Measurements from ENCODE around the gene EPB41L5. TPM values are rescaled to one million over a fixed set of nuclear protein-coding genes. Genes with fewer than 3 reads are reported as not detected.
"Not testable (repeated sequence)": the region's sequence is repeated elsewhere in the genome, so short reads cannot be mapped to it uniquely, and the experiment has no call there.

EPB41L5 gene
- polyA plus RNA-seq, 4 donors = 10.6 to 34.6 (median 12.6) TPM

GRCh38 chr2:120132190-120132589, 119.3 kb downstream of the EPB41L5 start:
- peaks cover 0 to 18% of the 10 kb centered on the region in 2 donors for H3K9me3 ChIP-seq (ENCODE audit: control insufficient read depth in 2 of 2, insufficient read depth in 1 of 2, low read depth in 1 of 2, low read length in 1 of 2)
- WGBS, 3 donors = 81 to 97% (median 96%) methylated on average over 5 of the region's 5 CpGs
- no peak for FAIRE-seq

GRCh38 chr2:120132691-120133090, 119.8 kb downstream of the EPB41L5 start:
- H3K4me1 ChIP-seq (ENCODE audit: control insufficient read depth in 3 of 3, insufficient read depth in 2 of 3, low read depth in 1 of 3, low read length in 2 of 3) = no peaks in the 10 kb centered on the region
- H3K27me3 ChIP-seq (ENCODE audit: control insufficient read depth in 3 of 3, insufficient read depth in 3 of 3, low read length in 3 of 3) = no peaks in the 10 kb centered on the region
- 95 to 100% (median 96%) methylated on average over 1 of the region's 1 CpG for WGBS, 3 donors
- H3K27ac ChIP-seq (ENCODE audit: low read depth in 1 of 3, low read length in 2 of 3) = no peak overlapping the region
- DNase-seq (no peak), FAIRE-seq (no peak)
- peaks cover 0 to 18% of the 10 kb centered on the region in 2 donors for H3K9me3 ChIP-seq (ENCODE audit: control insufficient read depth in 2 of 2, insufficient read depth in 1 of 2, low read depth in 1 of 2, low read length in 1 of 2)
- H3K4me3 ChIP-seq (ENCODE audit: low read depth in 1 of 3, low read length in 3 of 3) = no peak overlapping the region
- H3K36me3 ChIP-seq (ENCODE audit: control insufficient read depth in 3 of 3, insufficient read depth in 2 of 3, low read depth in 1 of 3, low read length in 3 of 3) = peaks cover 0 to 16% (median 3%) of the 10 kb centered on the region in 3 donors

More at GRCh38 chr2:120132190-120132589, 119.3 kb downstream of the EPB41L5 start:
- Histone ChIP-seq H3K27me3 (ENCODE audit: control insufficient read depth in 3 of 3, insufficient read depth in 3 of 3, low read length in 3 of 3) (no peaks in the 10 kb centered on the region), H3K36me3 (ENCODE audit: control insufficient read depth in 3 of 3, insufficient read depth in 2 of 3, low read depth in 1 of 3, low read length in 3 of 3) (peaks cover 0 to 16% (median 3%) of the 10 kb centered on the region in 3 donors), H3K4me3 (ENCODE audit: low read depth in 1 of 3, low read length in 3 of 3) (no peak overlapping the region), H3K27ac (ENCODE audit: low read depth in 1 of 3, low read length in 2 of 3) (no peak overlapping the region), H3K4me1 (ENCODE audit: control insufficient read depth in 3 of 3, insufficient read depth in 2 of 3, low read depth in 1 of 3, low read length in 2 of 3) (no peaks in the 10 kb centered on the region)
- no peak for DNase-seq

GRCh38 chr2:120133572-120134244, 120.8 kb downstream of the EPB41L5 start:
- H3K9me3 ChIP-seq (ENCODE audit: control insufficient read depth in 2 of 2, insufficient read depth in 1 of 2, low read depth in 1 of 2, low read length in 1 of 2) = peaks cover 0 to 18% of the 10 kb centered on the region in 2 donors
- H3K4me1 ChIP-seq (ENCODE audit: control insufficient read depth in 3 of 3, insufficient read depth in 2 of 3, low read depth in 1 of 3, low read length in 2 of 3) = no peaks in the 10 kb centered on the region
- FAIRE-seq (no peak), DNase-seq (no peak)
- WGBS, 3 donors = 92 to 98% (median 97%) methylated on average over 2 of the region's 2 CpGs
- H3K27me3 ChIP-seq (ENCODE audit: control insufficient read depth in 3 of 3, insufficient read depth in 3 of 3, low read length in 3 of 3) = no peaks in the 10 kb centered on the region
- peaks cover 0 to 16% (median 3%) of the 10 kb centered on the region in 3 donors for H3K36me3 ChIP-seq (ENCODE audit: control insufficient read depth in 3 of 3, insufficient read depth in 2 of 3, low read depth in 1 of 3, low read length in 3 of 3)
- no peak overlapping the region for H3K4me3 ChIP-seq (ENCODE audit: low read depth in 1 of 3, low read length in 3 of 3)
- H3K27ac ChIP-seq (ENCODE audit: low read depth in 1 of 3, low read length in 2 of 3) = no peak overlapping the region

- Histone ChIP-seq H3K9me3 (ENCODE audit: control insufficient read depth in 2 of 2, insufficient read depth in 1 of 2, low read depth in 1 of 2, low read length in 1 of 2) (peaks cover 0 to 18% of the 10 kb centered on the region in 2 donors), H3K4me1 (ENCODE audit: control insufficient read depth in 3 of 3, insufficient read depth in 2 of 3, low read depth in 1 of 3, low read length in 2 of 3) (no peaks in the 10 kb centered on the region), H3K27me3 (ENCODE audit: control insufficient read depth in 3 of 3, insufficient read depth in 3 of 3, low read length in 3 of 3) (no peaks in the 10 kb centered on the region), H3K4me3 (ENCODE audit: low read depth in 1 of 3, low read length in 3 of 3) (no peak overlapping the region), H3K27ac (ENCODE audit: low read depth in 1 of 3, low read length in 2 of 3) (no peak overlapping the region), H3K36me3 (ENCODE audit: control insufficient read depth in 3 of 3, insufficient read depth in 2 of 3, low read depth in 1 of 3, low read length in 3 of 3) (peaks cover 0 to 16% (median 3%) of the 10 kb centered on the region in 3 donors)
- DNase-seq (no peak), FAIRE-seq (no peak)
- 88 to 92% (median 89%) methylated on average over 4 of the region's 4 CpGs for WGBS, 3 donors
Measured at GRCh38 chr2:120134263-120134662, 121.4 kb downstream of the EPB41L5 start.

- FAIRE-seq; H3K4me3 ChIP-seq (ENCODE audit: low read depth in 1 of 3, low read length in 3 of 3); H3K27me3 ChIP-seq (ENCODE audit: control insufficient read depth in 3 of 3, insufficient read depth in 3 of 3, low read length in 3 of 3); H3K27ac ChIP-seq (ENCODE audit: low read depth in 1 of 3, low read length in 2 of 3); DNase-seq; H3K4me1 ChIP-seq (ENCODE audit: control insufficient read depth in 3 of 3, insufficient read depth in 2 of 3, low read depth in 1 of 3, low read length in 2 of 3): not testable (repeated sequence)
- peaks cover 0 to 16% (median 3%) of the 10 kb centered on the region in 3 donors for H3K36me3 ChIP-seq (ENCODE audit: control insufficient read depth in 3 of 3, insufficient read depth in 2 of 3, low read depth in 1 of 3, low read length in 3 of 3)
- WGBS, 3 donors = 93 to 98% (median 98%) methylated on average over 2 of the region's 2 CpGs
- peaks cover 0 to 18% of the 10 kb centered on the region in 2 donors for H3K9me3 ChIP-seq (ENCODE audit: control insufficient read depth in 2 of 2, insufficient read depth in 1 of 2, low read depth in 1 of 2, low read length in 1 of 2)
Measured at GRCh38 chr2:120135013-120135412, 122.1 kb downstream of the EPB41L5 start.

GRCh38 chr2:120140866-120141265, 128.0 kb downstream of the EPB41L5 start:
- H3K27me3 ChIP-seq (ENCODE audit: control insufficient read depth in 3 of 3, insufficient read depth in 3 of 3, low read length in 3 of 3) = no peaks in the 10 kb centered on the region
- no peaks in the 10 kb centered on the region for H3K4me1 ChIP-seq (ENCODE audit: control insufficient read depth in 3 of 3, insufficient read depth in 2 of 3, low read depth in 1 of 3, low read length in 2 of 3)
- H3K36me3 ChIP-seq (ENCODE audit: control insufficient read depth in 3 of 3, insufficient read depth in 2 of 3, low read depth in 1 of 3, low read length in 3 of 3) = peaks cover 0 to 2% (median 0%) of the 10 kb centered on the region in 3 donors
- DNase-seq (no peak), FAIRE-seq (no peak)
- H3K4me3 ChIP-seq (ENCODE audit: low read depth in 1 of 3, low read length in 3 of 3) = no peak overlapping the region
- H3K27ac ChIP-seq (ENCODE audit: low read depth in 1 of 3, low read length in 2 of 3) = no peak overlapping the region
- peaks cover 0 to 2% of the 10 kb centered on the region in 2 donors for H3K9me3 ChIP-seq (ENCODE audit: control insufficient read depth in 2 of 2, insufficient read depth in 1 of 2, low read depth in 1 of 2, low read length in 1 of 2)
- WGBS, 3 donors = 86 to 94% (median 91%) methylated on average over 4 of the region's 4 CpGs

GRCh38 chr2:120141300-120142069, 128.6 kb downstream of the EPB41L5 start:
- Histone ChIP-seq H3K4me3 (ENCODE audit: low read depth in 1 of 3, low read length in 3 of 3) (no peak overlapping the region), H3K9me3 (ENCODE audit: control insufficient read depth in 2 of 2, insufficient read depth in 1 of 2, low read depth in 1 of 2, low read length in 1 of 2) (peaks cover 0 to 2% of the 10 kb centered on the region in 2 donors), H3K4me1 (ENCODE audit: control insufficient read depth in 3 of 3, insufficient read depth in 2 of 3, low read depth in 1 of 3, low read length in 2 of 3) (no peaks in the 10 kb centered on the region), H3K27me3 (ENCODE audit: control insufficient read depth in 3 of 3, insufficient read depth in 3 of 3, low read length in 3 of 3) (no peaks in the 10 kb centered on the region), H3K27ac (ENCODE audit: low read depth in 1 of 3, low read length in 2 of 3) (no peak overlapping the region), H3K36me3 (ENCODE audit: control insufficient read depth in 3 of 3, insufficient read depth in 2 of 3, low read depth in 1 of 3, low read length in 3 of 3) (peaks cover 0 to 2% (median 0%) of the 10 kb centered on the region in 3 donors)
- FAIRE-seq (no peak), DNase-seq (no peak)
- WGBS, 3 donors = 88 to 92% (median 90%) methylated on average over 2 of the region's 2 CpGs

GRCh38 chr2:120142528-120143219, 129.8 kb downstream of the EPB41L5 start:
- DNase-seq (no peak), FAIRE-seq (no peak)
- Histone ChIP-seq H3K36me3 (ENCODE audit: control insufficient read depth in 3 of 3, insufficient read depth in 2 of 3, low read depth in 1 of 3, low read length in 3 of 3) (peaks cover 0 to 5% (median 2%) of the 10 kb centered on the region in 3 donors), H3K9me3 (ENCODE audit: control insufficient read depth in 2 of 2, insufficient read depth in 1 of 2, low read depth in 1 of 2, low read length in 1 of 2) (no peaks in the 10 kb centered on the region), H3K27me3 (ENCODE audit: control insufficient read depth in 3 of 3, insufficient read depth in 3 of 3, low read length in 3 of 3) (no peaks in the 10 kb centered on the region), H3K27ac (ENCODE audit: low read depth in 1 of 3, low read length in 2 of 3) (no peak overlapping the region), H3K4me1 (ENCODE audit: control insufficient read depth in 3 of 3, insufficient read depth in 2 of 3, low read depth in 1 of 3, low read length in 2 of 3) (no peaks in the 10 kb centered on the region), H3K4me3 (ENCODE audit: low read depth in 1 of 3, low read length in 3 of 3) (no peak overlapping the region)
- WGBS, 3 donors = 80 to 91% (median 90%) methylated on average over 2 of the region's 2 CpGs
